Left ventricle myocardium inferior (tissue), 1 donor: Measurements from ENCODE around the gene GHRL. TPM values are rescaled to one million over a fixed set of nuclear protein-coding genes. Genes with fewer than 3 reads are reported as not detected.

Experiments used
- DNase-seq: peaks from one replicate; pipeline ENCODE4 v3.0.0-alpha.2; 2020
- H3K27ac ChIP-seq: fragments of 200-600 bp; replicated peaks from 2 replicates; pipeline ENCODE4 v1.8.0; 2021
- H3K27me3 ChIP-seq: fragments of 200-600 bp; 2 replicates; pipeline ENCODE4 v1.8.0; 2021; ENCODE audit warnings: low read depth
- H3K36me3 ChIP-seq: fragments of 200-600 bp; 2 replicates; pipeline ENCODE4 v1.8.0; 2021
- H3K4me1 ChIP-seq: fragments of 200-600 bp; 2 replicates; pipeline ENCODE4 v1.8.0; 2021
- H3K4me3 ChIP-seq: fragments of 200-600 bp; 2 replicates; pipeline ENCODE4 v1.8.0; 2021; ENCODE audit warnings: mild to moderate bottlenecking, moderate library complexity
- H3K9me3 ChIP-seq: fragments of 200-600 bp; replicated peaks from 2 replicates; pipeline ENCODE4 v1.8.0; 2021
- CTCF ChIP-seq: fragments of 200-600 bp; IDR thresholded peaks from 2 replicates; pipeline ENCODE4 v1.8.0; 2021; ENCODE audit warnings: antibody characterized with exemption, mild to moderate bottlenecking, borderline replicate concordance
- intact Hi-C: fragments of 100-400 bp; cut with micrococcal nuclease; formaldehyde crosslinking; loops from one replicate; pipeline ENCODE4 v1.11.0; 2022
- total RNA-seq: library from RNA; stranded (reverse); fragmentation: NEBNext Ultra II Directional; extraction: Animal tissue kit (Norgen Biotek cat#: 25700); gene quantifications from one replicate; pipeline ENCODE4 v1.2.1, GENCODE V29; 2021
- donor health status: DM: no; HTN: yes; CAD: no; lungs with severe emphysema.

Gene GHRL
- total RNA-seq, 1 donor from 2014 or later, result 0.25 TPM

GRCh38 chr3:10322352-10322710 is 29.6 kb upstream of the GHRL start:
- intact Hi-C loops, result no loop called here
- Histone ChIP-seq H3K4me1 (peaks cover 35% of the 10 kb centered on the region), H3K36me3 (peaks cover 16% of the 10 kb centered on the region), H3K9me3 (no peaks in the 10 kb centered on the region), H3K27me3 (peaks cover 2% of the 10 kb centered on the region), H3K4me3 (no peak overlapping the region), H3K27ac (no peak overlapping the region)
- DNase-seq, result no peak
- TF ChIP-seq CTCF, result peak; percentile 28

- intact Hi-C loops, result no loop called here
- Histone ChIP-seq H3K9me3 (no peaks in the 10 kb centered on the region), H3K4me1 (peaks cover 35% of the 10 kb centered on the region), H3K27ac (peak overlapping the region; percentile 89), H3K27me3 (no peaks in the 10 kb centered on the region), H3K36me3 (peaks cover 22% of the 10 kb centered on the region), H3K4me3 (peak overlapping the region; percentile 100)
- TF ChIP-seq CTCF, result no peak
- no peak for DNase-seq
Observed at GRCh38 chr3:10321630-10322351, 29.0 kb upstream of the GHRL start.

GRCh38 chr3:10320320-10320677 is 27.6 kb upstream of the GHRL start:
- no peak for TF ChIP-seq CTCF
- H3K36me3 ChIP-seq, result peaks cover 37% of the 10 kb centered on the region
- H3K27me3 ChIP-seq, result no peaks in the 10 kb centered on the region
- peaks cover 35% of the 10 kb centered on the region for H3K4me1 ChIP-seq
- H3K9me3 ChIP-seq, result no peaks in the 10 kb centered on the region
- intact Hi-C loops, result no loop called here
- H3K27ac ChIP-seq, result peak overlapping the region; percentile 89
- H3K4me3 ChIP-seq, result peak overlapping the region; percentile 100
- no peak for DNase-seq

GRCh38 chr3:10319804-10320203 is 27.1 kb upstream of the GHRL start:
- Histone ChIP-seq H3K4me1 (peaks cover 35% of the 10 kb centered on the region), H3K36me3 (peaks cover 42% of the 10 kb centered on the region), H3K9me3 (no peaks in the 10 kb centered on the region), H3K27ac (peak overlapping the region; percentile 89), H3K27me3 (no peaks in the 10 kb centered on the region), H3K4me3 (peak overlapping the region; percentile 100)
- intact Hi-C loops, result no loop called here
- no peak for DNase-seq
- no peak for TF ChIP-seq CTCF

GRCh38 chr3:10319251-10319650 is 26.5 kb upstream of the GHRL start:
- no peak overlapping the region for H3K27ac ChIP-seq
- no peak for DNase-seq
- TF ChIP-seq CTCF, result no peak
- H3K4me1 ChIP-seq, result peaks cover 39% of the 10 kb centered on the region
- no peaks in the 10 kb centered on the region for H3K9me3 ChIP-seq
- intact Hi-C loops, result no loop called here
- H3K27me3 ChIP-seq, result no peaks in the 10 kb centered on the region
- peak overlapping the region; percentile 100 for H3K4me3 ChIP-seq
- peaks cover 47% of the 10 kb centered on the region for H3K36me3 ChIP-seq

GRCh38 chr3:10317961-10318350 is 25.2 kb upstream of the GHRL start:
- intact Hi-C loops, result no loop called here
- Histone ChIP-seq H3K36me3 (peaks cover 60% of the 10 kb centered on the region), H3K9me3 (no peaks in the 10 kb centered on the region), H3K4me1 (peaks cover 44% of the 10 kb centered on the region), H3K4me3 (no peak overlapping the region), H3K27me3 (no peaks in the 10 kb centered on the region), H3K27ac (no peak overlapping the region)
- no peak for DNase-seq
- no peak for TF ChIP-seq CTCF
